GM12878 (cell line): ENCODE data around the gene CAMK4. TPM values are rescaled to one million over a fixed set of nuclear protein-coding genes. Genes with fewer than 3 reads are reported as not detected.

Experiments used
- ATAC-seq: fragments of 200-7000 bp; cut with Tn5 transposase; 3 replicates; pipeline ENCODE4 v1.9.1; 2020; ENCODE audit warnings: mild to moderate bottlenecking, moderate library complexity
- BruUV-seq: library from RNA; stranded (reverse); fragments of 400-500 nt; replicated peaks from 2 replicates; lab custom pipeline; 2021; lab: Mats Ljungman, UMichigan
- CTCF ChIA-PET: fragments of 300-600 bp; sonication (Branson Sonifier 250); formaldehyde crosslinking; extraction: SDS; loops from one replicate; lab custom pipeline; 2021; ENCODE audit warnings: inconsistent platforms; lab: Yijun Ruan, JAX
- POLR2A ChIA-PET: fragments of 350-600 bp; formaldehyde crosslinking; extraction: SDS; loops from one replicate; lab custom pipeline; 2021; ENCODE audit warnings: inconsistent platforms; lab: Charles Lee
- RAD21 ChIA-PET: fragments of 300-600 bp; sonication (Branson Sonifier 250); formaldehyde crosslinking; loops from one replicate; lab custom pipeline; 2023; ENCODE audit warnings: antibody characterized with exemption; ENCODE audit not compliant: unreplicated experiment; lab: Charles Lee
- SMC1A ChIA-PET: fragments of 300-600 bp; sonication (Branson Sonifier 250); formaldehyde crosslinking; loops from one replicate; lab custom pipeline; 2023; ENCODE audit not compliant: unreplicated experiment, uncharacterized antibody; lab: Charles Lee
- DNase-seq: peaks from one replicate; pipeline ENCODE4 v3.0.0-alpha.2; 2011; ENCODE audit warnings: low read depth, low spot score
- FAIRE-seq: peaks from 3 replicates; lab custom pipeline; 2011; peaks lifted over from hg19 to GRCh38; lab: Jason Lieb, UNC
- H2AFZ ChIP-seq: 2 replicates; pipeline ENCODE4 v1.6.0; 2011; ENCODE audit warnings: low read depth, low read length, control low read depth; ENCODE audit not compliant: control insufficient read depth
- H3K27ac ChIP-seq: 2 replicates; pipeline ENCODE4 v1.5.1; 2011; ENCODE audit warnings: control low read depth; ENCODE audit not compliant: control insufficient read depth, insufficient read depth
- H3K27me3 ChIP-seq, 2 experiments: replicated peaks in 1 of 2; 2 replicates each; pipeline versions ENCODE4 v1.6.0 to v1.6.1; 2011; ENCODE audit warnings: low read length in 1 of 2; ENCODE audit not compliant: control insufficient read depth in 2 of 2, insufficient read depth in 2 of 2
- H3K36me3 ChIP-seq, 2 experiments: 2 replicates each; pipeline ENCODE4 v1.5.1; 2011; ENCODE audit warnings: low read length in 1 of 2; ENCODE audit not compliant: control insufficient read depth in 2 of 2, insufficient read depth in 2 of 2
- H3K4me1 ChIP-seq: 2 replicates; pipeline ENCODE4 v1.6.1; 2011; ENCODE audit warnings: mild to moderate bottlenecking, low read length, moderate library complexity, mixed read lengths; ENCODE audit not compliant: control insufficient read depth, insufficient read depth
- H3K4me2 ChIP-seq: 2 replicates; pipeline ENCODE4 v1.6.0; 2011; ENCODE audit warnings: control low read depth; ENCODE audit not compliant: control insufficient read depth, insufficient read depth
- H3K4me3 ChIP-seq: fragments of 200-600 bp; sonication (generic); 2 replicates; pipeline ENCODE4 v1.5.1; 2016
- H3K79me2 ChIP-seq: 2 replicates; pipeline ENCODE4 v1.6.0; 2011; ENCODE audit warnings: low read length; ENCODE audit not compliant: control insufficient read depth, insufficient read depth
- H3K9ac ChIP-seq: 2 replicates; pipeline ENCODE4 v1.8.0; 2011; ENCODE audit warnings: low read length, control low read depth, mixed read lengths; ENCODE audit not compliant: control insufficient read depth, insufficient read depth
- H3K9me3 ChIP-seq: replicated peaks from 3 replicates; pipeline ENCODE4 v1.5.1; 2011; ENCODE audit warnings: mild to moderate bottlenecking, low read length; ENCODE audit not compliant: control insufficient read depth, insufficient read depth
- H4K20me1 ChIP-seq: 2 replicates; pipeline ENCODE4 v1.6.0; 2011; ENCODE audit not compliant: control insufficient read depth, insufficient read depth
- ATF2 ChIP-seq: IDR thresholded peaks from 2 replicates; pipeline ENCODE4 v1.6.1; 2012; ENCODE audit warnings: low read length, inconsistent platforms
- ATF7 ChIP-seq: fragments of 450-650 bp; IDR thresholded peaks from 2 replicates; pipeline ENCODE4 v1.6.1; 2016; ENCODE audit warnings: low read depth, mild to moderate bottlenecking
- CHD4 ChIP-seq: fragments of 200-600 bp; sonication (generic); IDR thresholded peaks from 2 replicates; pipeline ENCODE4 v1.6.1; 2016; ENCODE audit warnings: mild to moderate bottlenecking
- IKZF2 ChIP-seq, 2 experiments: fragments of 450-650 bp; IDR thresholded peaks; 2 replicates each; pipeline ENCODE4 v1.6.1; 2017; ENCODE audit warnings: mild to moderate bottlenecking in 2 of 2, moderate library complexity in 2 of 2
- JUNB ChIP-seq: IDR thresholded peaks from 2 replicates; pipeline ENCODE4 v1.6.1; 2016; ENCODE audit warnings: antibody characterized with exemption, mild to moderate bottlenecking
- MTA2 ChIP-seq: fragments of 450-650 bp; IDR thresholded peaks from 2 replicates; pipeline ENCODE4 v1.6.1; 2016; ENCODE audit warnings: low read depth, mild to moderate bottlenecking, moderate library complexity
- NFIC ChIP-seq: IDR thresholded peaks from 2 replicates; pipeline ENCODE4 v1.6.1; 2012; ENCODE audit warnings: low read depth, mild to moderate bottlenecking, inconsistent platforms, low read length, moderate library complexity
- PBX3 ChIP-seq: IDR thresholded peaks from 2 replicates; pipeline ENCODE4 v1.6.1; 2011; ENCODE audit warnings: mild to moderate bottlenecking, low read depth, low read length, moderate library complexity; ENCODE audit not compliant: insufficient replicate concordance
- RELB ChIP-seq: fragments of 450-650 bp; IDR thresholded peaks from 2 replicates; pipeline ENCODE4 v1.6.1; 2017; ENCODE audit warnings: low read depth, mild to moderate bottlenecking, moderate library complexity
- STAT3 ChIP-seq: IDR thresholded peaks from 2 replicates; pipeline ENCODE4 v1.6.1; 2011; ENCODE audit warnings: low read depth, low read length, improper control_type of control experiment
- WGBS: methylation state at CpG from one replicate; pipeline ENCODE4 v1.1.6; 2016; ENCODE audit warnings: low lambda C conversion rate; ENCODE audit not compliant: insufficient replicate concordance, insufficient coverage; ENCODE audit errors: missing lambda C conversion rate; 5-methylcytosine and 5-hydroxymethylcytosine counted together
- in situ Hi-C: fragments of 300-500 bp; cut with MboI; formaldehyde crosslinking; loops from 9 replicates; pipeline ENCODE4 v1.14.3; 2018; ENCODE audit warnings: mixed read lengths
- intact Hi-C: fragments of 100-400 bp; cut with micrococcal nuclease; formaldehyde crosslinking; loops from one replicate; pipeline ENCODE4 v1.14.2; 2022; ENCODE audit not compliant: unreplicated experiment
- polyA plus RNA-seq, 11 experiments: library from polyadenylated mRNA; depleted of rRNA in 4 of 11; unstranded in 6 of 11; stranded (reverse) in 5 of 11; fragments of >200 nt; fragmentation: Nextera tagmentation in 4 of 11; fragmentation: Illumina TruSeq in 1 of 11; extraction: Ambion mirVana in 4 of 11; extraction: Trizol in 1 of 11; gene quantifications; 1 replicate in 1 of 11; 2 replicates in 10 of 11; pipeline versions ENCODE4 v1.2.1 to v1.2.3, GENCODE V29; 2011 to 2016; ENCODE audit warnings: inconsistent platforms in 2 of 11, missing spikeins in 2 of 11, low read depth in 1 of 11
- total RNA-seq, 4 experiments: library from RNA; depleted of rRNA in 3 of 4; stranded (reverse); fragments of >200 nt in 3 of 4; fragmentation: Illumina TruSeq in 1 of 4; extraction: Trizol in 1 of 4; gene quantifications; 2 replicates each; pipeline versions ENCODE4 v1.2.1 to v1.2.3, GENCODE V29; 2013 to 2021

CAMK4 gene
- total and polyA plus RNA-seq, 10 of the 15 experiments (the other 5 are each of a cell fraction or from before 2014, with no cell fraction given): 13.3 to 51.9 (median 35.3) TPM

GRCh38 chr5:111211341-111211740 is 12.8 kb upstream of the CAMK4 start:
- no peak overlapping the region; the same call in 1 of the 2 replicates for H3K4me2 ChIP-seq
- no peaks in the 10 kb centered on the region for H3K36me3 ChIP-seq
- ChIA-PET POLR2A (interaction anchor here (0.6 to 1.7 kb wide), 4 partner anchors 11 to 374 kb away, joined by 4 to 11 read pairs (median 4); partner anchors contain the start of gene CAMK4), CTCF (interaction anchor here (0.7 to 2.6 kb wide), 6 partner anchors 10 to 184 kb away, joined by 3 to 10 read pairs (median 6); no protein-coding TSS in a partner anchor), RAD21 (interaction anchor here (0.8 to 1.6 kb wide), 6 partner anchors 10 to 250 kb away, joined by 3 read pairs; no protein-coding TSS in a partner anchor), SMC1A (interaction anchor here (0.6 to 3.2 kb wide), 14 partner anchors 10 to 520 kb away, joined by 3 to 21 read pairs (median 6); no protein-coding TSS in a partner anchor)
- intact Hi-C loops: no loop called here
- ATAC-seq: peak; percentile 95
- TF ChIP-seq ATF7 (peak; percentile 66), PBX3 (no peak), NFIC (peak; percentile 65), IKZF2 (IDR thresholded peaks at IDR 0.05) (peak; percentile 58 to 59), CHD4 (no peak), RELB (peak; percentile 42; the same call in 1 of the 2 replicates), MTA2 (peak; percentile 39; the same call in 1 of the 2 replicates), STAT3 (no peak), ATF2 (peak; percentile 50; the same call in 1 of the 2 replicates), JUNB (peak; percentile 89)
- DNase-seq: no peak
- no peak overlapping the region for H3K9ac ChIP-seq
- 0% methylated on average over 1 of the region's 1 CpG for WGBS
- no peaks in the 10 kb centered on the region for H3K4me1 ChIP-seq
- in situ Hi-C loops: no loop called here
- no peak overlapping the region for H2AFZ ChIP-seq
- BruUV-seq: no TSS peak
- no peak for FAIRE-seq
- no peaks in the 10 kb centered on the region for H4K20me1 ChIP-seq
- H3K9me3 ChIP-seq: no peaks in the 10 kb centered on the region
- H3K4me3 ChIP-seq: no peak overlapping the region
- no peaks in the 10 kb centered on the region for H3K79me2 ChIP-seq
- no peak overlapping the region for H3K27ac ChIP-seq
- H3K27me3 ChIP-seq: no peaks in the 10 kb centered on the region
